ACC112 (cell line): Measurements from ENCODE around the gene GRB10.

Source experiments
- H2AFZ ChIP-seq: fragments of 200-600 bp; sonication (generic); one replicate; pipeline ENCODE4 v1.6.0; 2017; ENCODE audit warnings: antibody characterized with exemption, low read length; ENCODE audit not compliant: unreplicated experiment
- H3K27ac ChIP-seq: fragments of 200-600 bp; sonication (generic); 2 replicates; pipeline ENCODE4 v1.5.1; 2014; ENCODE audit warnings: low read depth, mild to moderate bottlenecking, antibody characterized with exemption, low read length, moderate library complexity
- H3K27me3 ChIP-seq: fragments of 200-600 bp; sonication (generic); 2 replicates; pipeline ENCODE4 v1.6.1; 2014; ENCODE audit warnings: mild to moderate bottlenecking, antibody characterized with exemption, low read length, moderate library complexity, mixed read lengths; ENCODE audit not compliant: insufficient read depth
- H3K36me3 ChIP-seq: fragments of 200-600 bp; sonication (generic); 2 replicates; pipeline ENCODE4 v1.6.1; 2016; ENCODE audit warnings: mild to moderate bottlenecking, antibody characterized with exemption, low read length, moderate library complexity, mixed read lengths; ENCODE audit not compliant: insufficient read depth
- H3K4me1 ChIP-seq: fragments of 200-600 bp; sonication (generic); one replicate; pipeline ENCODE4 v1.6.1; 2016; ENCODE audit warnings: low read length, mixed read lengths; ENCODE audit not compliant: insufficient read depth, unreplicated experiment, control insufficient read depth
- H3K4me3 ChIP-seq: fragments of 200-600 bp; sonication (generic); 2 replicates; pipeline ENCODE4 v1.5.1; 2014; ENCODE audit warnings: mild to moderate bottlenecking, low read depth, low read length
- H3K79me2 ChIP-seq: fragments of 200-600 bp; sonication (generic); one replicate; pipeline ENCODE4 v1.6.0; 2016; ENCODE audit warnings: low read length; ENCODE audit not compliant: control insufficient read depth, unreplicated experiment, insufficient read depth

The GRB10 gene

GRCh38 chr7:50803359-50804337 is 21.0 kb upstream of the GRB10 start:
- Histone ChIP-seq H3K4me3 (no peak overlapping the region), H3K27me3 (no peaks in the 10 kb centered on the region), H3K36me3 (no peaks in the 10 kb centered on the region), H2AFZ (no peak overlapping the region), H3K4me1 (peaks cover 33% of the 10 kb centered on the region), H3K27ac (peak overlapping the region; percentile 36; the same call in 1 of the 2 replicates), H3K79me2 (no peaks in the 10 kb centered on the region)

GRCh38 chr7:50801907-50802306 is 19.2 kb upstream of the GRB10 start:
- Histone ChIP-seq H3K79me2 (no peaks in the 10 kb centered on the region), H3K27ac (no peak overlapping the region), H2AFZ (no peak overlapping the region), H3K36me3 (no peaks in the 10 kb centered on the region), H3K27me3 (no peaks in the 10 kb centered on the region), H3K4me1 (peaks cover 28% of the 10 kb centered on the region), H3K4me3 (no peak overlapping the region)

- Histone ChIP-seq H3K27me3 (no peaks in the 10 kb centered on the region), H2AFZ (no peak overlapping the region), H3K27ac (no peak overlapping the region), H3K79me2 (no peaks in the 10 kb centered on the region), H3K36me3 (no peaks in the 10 kb centered on the region), H3K4me3 (no peak overlapping the region), H3K4me1 (peaks cover 20% of the 10 kb centered on the region)
Measured at GRCh38 chr7:50799873-50800272, 17.2 kb upstream of the GRB10 start.

GRCh38 chr7:50798126-50798525 is 15.4 kb upstream of the GRB10 start:
- Histone ChIP-seq H3K79me2 (no peaks in the 10 kb centered on the region), H3K36me3 (no peaks in the 10 kb centered on the region), H3K27ac (no peak overlapping the region), H3K27me3 (no peaks in the 10 kb centered on the region), H3K4me1 (peaks cover 4% of the 10 kb centered on the region), H2AFZ (no peak overlapping the region), H3K4me3 (no peak overlapping the region)

GRCh38 chr7:50795831-50796230 is 13.1 kb upstream of the GRB10 start:
- no peak overlapping the region for H2AFZ ChIP-seq

GRCh38 chr7:50795253-50795652 is 12.6 kb upstream of the GRB10 start:
- Histone ChIP-seq H3K4me3 (no peak overlapping the region), H3K79me2 (peaks cover 23% of the 10 kb centered on the region), H3K27ac (no peak overlapping the region), H2AFZ (no peak overlapping the region), H3K4me1 (peaks cover 12% of the 10 kb centered on the region), H3K27me3 (no peaks in the 10 kb centered on the region), H3K36me3 (no peaks in the 10 kb centered on the region)

More at GRCh38 chr7:50795831-50796230, 13.1 kb upstream of the GRB10 start:
- Histone ChIP-seq H3K4me3 (no peak overlapping the region), H3K27ac (no peak overlapping the region), H3K79me2 (peaks cover 17% of the 10 kb centered on the region), H3K36me3 (no peaks in the 10 kb centered on the region), H3K27me3 (no peaks in the 10 kb centered on the region), H3K4me1 (peaks cover 9% of the 10 kb centered on the region)

GRCh38 chr7:50793947-50794570 is 11.4 kb upstream of the GRB10 start:
- peak overlapping the region; percentile 57 for H2AFZ ChIP-seq
- H3K27me3 ChIP-seq: no peaks in the 10 kb centered on the region
- no peak overlapping the region for H3K27ac ChIP-seq
- H3K36me3 ChIP-seq: peaks cover 1% of the 10 kb centered on the region; the same call in 1 of the 2 replicates
- H3K79me2 ChIP-seq: peaks cover 35% of the 10 kb centered on the region
- H3K4me3 ChIP-seq: peak overlapping the region; percentile 77
- H3K4me1 ChIP-seq: peaks cover 12% of the 10 kb centered on the region

GRCh38 chr7:50793120-50793946 is 10.6 kb upstream of the GRB10 start:
- Histone ChIP-seq H3K27ac (0 out of 2 replicates have a peak overlapping the region, but pooled peaks have one; percentile 26), H2AFZ (peak overlapping the region; percentile 57), H3K79me2 (peaks cover 42% of the 10 kb centered on the region), H3K4me3 (peak overlapping the region; percentile 89), H3K36me3 (peaks cover 8% of the 10 kb centered on the region; the same call in 1 of the 2 replicates), H3K4me1 (peaks cover 12% of the 10 kb centered on the region), H3K27me3 (no peaks in the 10 kb centered on the region)

GRCh38 chr7:50792342-50793119 is 9.8 kb upstream of the GRB10 start:
- Histone ChIP-seq H3K4me3 (peak overlapping the region; percentile 89), H2AFZ (peak overlapping the region; percentile 55), H3K27me3 (no peaks in the 10 kb centered on the region), H3K36me3 (peaks cover 8% of the 10 kb centered on the region; the same call in 1 of the 2 replicates), H3K79me2 (peaks cover 50% of the 10 kb centered on the region), H3K27ac (peak overlapping the region; percentile 47), H3K4me1 (peaks cover 12% of the 10 kb centered on the region)
